ENCODE data around the gene VPS8. TPM values are rescaled to one million over a fixed set of nuclear protein-coding genes. Genes with fewer than 3 reads are reported as not detected.

VPS8 gene
- polyA plus RNA-seq, 2 of the 4 experiments (the other 2 are of a cell fraction), result 10.3 to 30.1 TPM

DNA sequence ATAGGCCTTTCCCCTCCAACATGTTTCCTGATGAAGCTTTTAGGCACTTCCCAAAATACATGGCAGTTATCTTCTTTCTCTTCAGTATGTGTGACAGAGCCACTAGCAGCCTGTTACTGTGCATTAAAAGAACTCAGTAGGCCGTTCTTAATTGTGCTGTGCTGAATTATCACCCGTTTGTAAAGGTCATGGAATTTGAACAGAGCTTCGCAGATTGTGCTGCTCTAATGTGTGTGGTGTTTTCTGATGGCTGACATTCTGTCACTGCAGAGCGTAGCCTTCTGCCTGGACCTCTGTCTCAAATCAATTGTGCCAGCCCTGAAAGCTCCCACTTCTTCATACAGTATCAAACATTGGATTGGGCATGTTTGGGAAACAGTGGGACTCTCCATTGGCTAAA is 229.6 kb downstream of the VPS8 start:
- no peaks in the 10 kb centered on the region for H3K9me3 ChIP-seq
- WGBS (ENCODE audit: missing lambda C conversion rate), result 92% methylated on average over 4 of the region's 4 CpGs
- no peak for TF ChIP-seq HDAC2 (IDR thresholded peaks at IDR 0.05)
- TF ChIP-seq POLR2A (IDR thresholded peaks at IDR 0.05; ENCODE audit: low read length), result no peak
- TF ChIP-seq HEYL (CRISPR knock-in tag; IDR thresholded peaks at IDR 0.05), result no peak
- no peak for TF ChIP-seq ZFP36 (IDR thresholded peaks at IDR 0.05; ENCODE audit: borderline replicate concordance, partially characterized antibody)
- TF ChIP-seq, protein P1, sequence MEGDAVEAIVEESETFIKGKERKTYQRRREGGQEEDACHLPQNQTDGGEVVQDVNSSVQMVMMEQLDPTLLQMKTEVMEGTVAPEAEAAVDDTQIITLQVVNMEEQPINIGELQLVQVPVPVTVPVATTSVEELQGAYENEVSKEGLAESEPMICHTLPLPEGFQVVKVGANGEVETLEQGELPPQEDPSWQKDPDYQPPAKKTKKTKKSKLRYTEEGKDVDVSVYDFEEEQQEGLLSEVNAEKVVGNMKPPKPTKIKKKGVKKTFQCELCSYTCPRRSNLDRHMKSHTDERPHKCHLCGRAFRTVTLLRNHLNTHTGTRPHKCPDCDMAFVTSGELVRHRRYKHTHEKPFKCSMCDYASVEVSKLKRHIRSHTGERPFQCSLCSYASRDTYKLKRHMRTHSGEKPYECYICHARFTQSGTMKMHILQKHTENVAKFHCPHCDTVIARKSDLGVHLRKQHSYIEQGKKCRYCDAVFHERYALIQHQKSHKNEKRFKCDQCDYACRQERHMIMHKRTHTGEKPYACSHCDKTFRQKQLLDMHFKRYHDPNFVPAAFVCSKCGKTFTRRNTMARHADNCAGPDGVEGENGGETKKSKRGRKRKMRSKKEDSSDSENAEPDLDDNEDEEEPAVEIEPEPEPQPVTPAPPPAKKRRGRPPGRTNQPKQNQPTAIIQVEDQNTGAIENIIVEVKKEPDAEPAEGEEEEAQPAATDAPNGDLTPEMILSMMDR (IDR thresholded peaks at IDR 0.05), result no peak
- TF ChIP-seq MAZ (IDR thresholded peaks at IDR 0.05; ENCODE audit: borderline replicate concordance, low read depth, low read length), result no peak
- TF ChIP-seq RFX5 (IDR thresholded peaks at IDR 0.05), result no peak
- TF ChIP-seq, protein P2, sequence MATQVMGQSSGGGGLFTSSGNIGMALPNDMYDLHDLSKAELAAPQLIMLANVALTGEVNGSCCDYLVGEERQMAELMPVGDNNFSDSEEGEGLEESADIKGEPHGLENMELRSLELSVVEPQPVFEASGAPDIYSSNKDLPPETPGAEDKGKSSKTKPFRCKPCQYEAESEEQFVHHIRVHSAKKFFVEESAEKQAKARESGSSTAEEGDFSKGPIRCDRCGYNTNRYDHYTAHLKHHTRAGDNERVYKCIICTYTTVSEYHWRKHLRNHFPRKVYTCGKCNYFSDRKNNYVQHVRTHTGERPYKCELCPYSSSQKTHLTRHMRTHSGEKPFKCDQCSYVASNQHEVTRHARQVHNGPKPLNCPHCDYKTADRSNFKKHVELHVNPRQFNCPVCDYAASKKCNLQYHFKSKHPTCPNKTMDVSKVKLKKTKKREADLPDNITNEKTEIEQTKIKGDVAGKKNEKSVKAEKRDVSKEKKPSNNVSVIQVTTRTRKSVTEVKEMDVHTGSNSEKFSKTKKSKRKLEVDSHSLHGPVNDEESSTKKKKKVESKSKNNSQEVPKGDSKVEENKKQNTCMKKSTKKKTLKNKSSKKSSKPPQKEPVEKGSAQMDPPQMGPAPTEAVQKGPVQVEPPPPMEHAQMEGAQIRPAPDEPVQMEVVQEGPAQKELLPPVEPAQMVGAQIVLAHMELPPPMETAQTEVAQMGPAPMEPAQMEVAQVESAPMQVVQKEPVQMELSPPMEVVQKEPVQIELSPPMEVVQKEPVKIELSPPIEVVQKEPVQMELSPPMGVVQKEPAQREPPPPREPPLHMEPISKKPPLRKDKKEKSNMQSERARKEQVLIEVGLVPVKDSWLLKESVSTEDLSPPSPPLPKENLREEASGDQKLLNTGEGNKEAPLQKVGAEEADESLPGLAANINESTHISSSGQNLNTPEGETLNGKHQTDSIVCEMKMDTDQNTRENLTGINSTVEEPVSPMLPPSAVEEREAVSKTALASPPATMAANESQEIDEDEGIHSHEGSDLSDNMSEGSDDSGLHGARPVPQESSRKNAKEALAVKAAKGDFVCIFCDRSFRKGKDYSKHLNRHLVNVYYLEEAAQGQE (IDR thresholded peaks at IDR 0.05), result no peak
- no peaks in the 10 kb centered on the region for H3K4me1 ChIP-seq
- ChIA-PET POLR2A (no interaction called here), CTCF (interaction anchor here (0.7 to 2.0 kb wide), 2 partner anchors 11 to 23 kb away, joined by 3 to 4 read pairs; no protein-coding TSS in a partner anchor)
- no peak overlapping the region for H3K4me3 ChIP-seq
- no peak overlapping the region for H3K27ac ChIP-seq
- FAIRE-seq (no peak), ATAC-seq (no peak), DNase-seq (ENCODE audit: low read depth in 1 of 2, low spot score in 1 of 2) (no peak)
- H3K4me2 ChIP-seq, result no peak overlapping the region

DNA sequence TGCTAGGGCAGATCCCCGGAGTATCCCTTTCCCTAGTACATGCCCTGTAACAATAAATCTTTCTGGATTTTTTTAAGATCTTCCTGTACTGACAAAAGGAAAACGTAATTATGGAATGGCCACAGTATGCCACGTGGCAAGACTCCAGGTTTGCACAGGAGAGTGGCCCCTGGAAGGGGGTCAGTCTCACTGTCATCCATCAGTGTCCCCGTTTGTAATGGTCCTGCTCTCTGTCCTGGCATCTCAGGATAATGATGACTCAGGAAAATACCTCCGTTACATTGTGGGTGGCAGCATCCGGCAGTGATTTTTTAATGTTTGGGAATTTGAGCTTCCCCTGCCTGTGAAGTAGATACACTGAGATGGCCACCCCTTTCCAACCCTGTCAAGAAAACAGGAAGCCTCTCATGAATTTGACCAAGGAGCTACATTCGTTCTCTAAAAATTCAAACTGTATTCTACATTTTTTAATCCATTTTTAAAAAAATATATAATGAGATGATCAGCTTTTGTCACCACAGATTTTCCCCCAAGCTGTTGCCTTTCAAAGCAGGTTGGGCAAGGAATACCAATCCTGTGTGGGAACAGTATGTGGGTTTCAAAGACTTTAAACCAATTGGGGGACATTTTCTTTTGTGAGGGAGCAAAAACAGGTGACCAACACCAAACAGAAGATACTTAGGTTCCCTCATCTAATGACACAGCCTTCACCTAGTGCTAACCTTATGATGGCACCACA is 230.5 kb downstream of the VPS8 start:
- H3K4me3 ChIP-seq, result no peak overlapping the region
- no peak for TF ChIP-seq ZFP36 (IDR thresholded peaks at IDR 0.05; ENCODE audit: borderline replicate concordance, partially characterized antibody)
- peak; percentile 66 for TF ChIP-seq MAFK (IDR thresholded peaks at IDR 0.05; ENCODE audit: partially characterized antibody)
- no peaks in the 10 kb centered on the region for H3K4me1 ChIP-seq
- H3K27ac ChIP-seq, result no peak overlapping the region
- no peak overlapping the region for H3K4me2 ChIP-seq
- no peaks in the 10 kb centered on the region for H3K9me3 ChIP-seq
- ChIA-PET CTCF (interaction anchor here (2.0 kb wide), 1 partner anchor 24 kb away, joined by 4 read pairs; no protein-coding TSS in a partner anchor), POLR2A (no interaction called here)
- ATAC-seq (no peak), DNase-seq (ENCODE audit: low read depth in 1 of 2, low spot score in 1 of 2) (no peak), FAIRE-seq (no peak)
- WGBS (ENCODE audit: missing lambda C conversion rate), result 82% methylated on average over 7 of the region's 7 CpGs

DNA sequence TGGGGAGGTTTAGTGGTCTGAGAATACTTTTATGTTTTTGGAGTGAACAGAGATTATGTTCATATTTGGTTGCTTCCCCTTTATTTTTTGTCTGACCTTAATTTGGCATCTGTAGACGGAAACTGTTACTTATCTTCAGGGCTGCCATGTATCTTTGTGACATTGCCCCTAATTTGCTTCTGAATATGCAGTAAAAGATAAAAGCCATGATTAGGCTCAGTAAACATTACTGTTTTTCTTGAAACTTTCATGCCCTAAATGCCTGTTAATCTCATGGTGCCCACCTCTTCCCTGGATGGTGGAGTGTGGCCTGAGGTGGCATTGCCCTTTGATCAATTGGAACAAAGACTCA is 234.2 kb downstream of the VPS8 start:
- ChIA-PET POLR2A (no interaction called here), CTCF (interaction anchor here (1.3 to 1.6 kb wide), 2 partner anchors 9 to 15 kb away, joined by 3 read pairs; no protein-coding TSS in a partner anchor)
- ATAC-seq (no peak), DNase-seq (ENCODE audit: low read depth in 1 of 2, low spot score in 1 of 2) (no peak), FAIRE-seq (no peak)
- WGBS (ENCODE audit: missing lambda C conversion rate), result 95% methylated on average over 1 of the region's 1 CpG
- Histone ChIP-seq H3K4me3 (no peak overlapping the region), H3K9me3 (no peaks in the 10 kb centered on the region), H3K4me2 (no peak overlapping the region), H3K27ac (no peak overlapping the region), H3K4me1 (no peaks in the 10 kb centered on the region)
- TF ChIP-seq ZC3H11A (IDR thresholded peaks at IDR 0.05) (no peak), NPAS2 (CRISPR knock-in tag; IDR thresholded peaks at IDR 0.05; ENCODE audit: borderline replicate concordance) (no peak), KDM1A (IDR thresholded peaks at IDR 0.05; ENCODE audit: low read depth) (no peak), CEBPB (IDR thresholded peaks at IDR 0.05) (no peak), EP300 (IDR thresholded peaks at IDR 0.05) (no peak), POLR2A (IDR thresholded peaks at IDR 0.05; ENCODE audit: low read length) (no peak), EHMT2 (IDR thresholded peaks at IDR 0.05; ENCODE audit: low read depth) (no peak), SMC3 (IDR thresholded peaks at IDR 0.05) (no peak), RFX5 (IDR thresholded peaks at IDR 0.05) (no peak)
- TF ChIP-seq, protein P3, sequence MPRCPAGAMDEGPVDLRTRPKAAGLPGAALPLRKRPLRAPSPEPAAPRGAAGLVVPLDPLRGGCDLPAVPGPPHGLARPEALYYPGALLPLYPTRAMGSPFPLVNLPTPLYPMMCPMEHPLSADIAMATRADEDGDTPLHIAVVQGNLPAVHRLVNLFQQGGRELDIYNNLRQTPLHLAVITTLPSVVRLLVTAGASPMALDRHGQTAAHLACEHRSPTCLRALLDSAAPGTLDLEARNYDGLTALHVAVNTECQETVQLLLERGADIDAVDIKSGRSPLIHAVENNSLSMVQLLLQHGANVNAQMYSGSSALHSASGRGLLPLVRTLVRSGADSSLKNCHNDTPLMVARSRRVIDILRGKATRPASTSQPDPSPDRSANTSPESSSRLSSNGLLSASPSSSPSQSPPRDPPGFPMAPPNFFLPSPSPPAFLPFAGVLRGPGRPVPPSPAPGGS (IDR thresholded peaks at IDR 0.05), result no peak
- TF ChIP-seq, protein P4, sequence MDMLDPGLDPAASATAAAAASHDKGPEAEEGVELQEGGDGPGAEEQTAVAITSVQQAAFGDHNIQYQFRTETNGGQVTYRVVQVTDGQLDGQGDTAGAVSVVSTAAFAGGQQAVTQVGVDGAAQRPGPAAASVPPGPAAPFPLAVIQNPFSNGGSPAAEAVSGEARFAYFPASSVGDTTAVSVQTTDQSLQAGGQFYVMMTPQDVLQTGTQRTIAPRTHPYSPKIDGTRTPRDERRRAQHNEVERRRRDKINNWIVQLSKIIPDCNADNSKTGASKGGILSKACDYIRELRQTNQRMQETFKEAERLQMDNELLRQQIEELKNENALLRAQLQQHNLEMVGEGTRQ (IDR thresholded peaks at IDR 0.05), result no peak
- TF ChIP-seq, protein P5, sequence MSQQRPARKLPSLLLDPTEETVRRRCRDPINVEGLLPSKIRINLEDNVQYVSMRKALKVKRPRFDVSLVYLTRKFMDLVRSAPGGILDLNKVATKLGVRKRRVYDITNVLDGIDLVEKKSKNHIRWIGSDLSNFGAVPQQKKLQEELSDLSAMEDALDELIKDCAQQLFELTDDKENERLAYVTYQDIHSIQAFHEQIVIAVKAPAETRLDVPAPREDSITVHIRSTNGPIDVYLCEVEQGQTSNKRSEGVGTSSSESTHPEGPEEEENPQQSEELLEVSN (IDR thresholded peaks at IDR 0.05; ENCODE audit: borderline replicate concordance, low read depth), result no peak
- TF ChIP-seq, protein P6, sequence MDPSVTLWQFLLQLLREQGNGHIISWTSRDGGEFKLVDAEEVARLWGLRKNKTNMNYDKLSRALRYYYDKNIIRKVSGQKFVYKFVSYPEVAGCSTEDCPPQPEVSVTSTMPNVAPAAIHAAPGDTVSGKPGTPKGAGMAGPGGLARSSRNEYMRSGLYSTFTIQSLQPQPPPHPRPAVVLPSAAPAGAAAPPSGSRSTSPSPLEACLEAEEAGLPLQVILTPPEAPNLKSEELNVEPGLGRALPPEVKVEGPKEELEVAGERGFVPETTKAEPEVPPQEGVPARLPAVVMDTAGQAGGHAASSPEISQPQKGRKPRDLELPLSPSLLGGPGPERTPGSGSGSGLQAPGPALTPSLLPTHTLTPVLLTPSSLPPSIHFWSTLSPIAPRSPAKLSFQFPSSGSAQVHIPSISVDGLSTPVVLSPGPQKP (IDR thresholded peaks at IDR 0.05; ENCODE audit: low read depth, low read length), result no peak
- TF ChIP-seq, protein P7, sequence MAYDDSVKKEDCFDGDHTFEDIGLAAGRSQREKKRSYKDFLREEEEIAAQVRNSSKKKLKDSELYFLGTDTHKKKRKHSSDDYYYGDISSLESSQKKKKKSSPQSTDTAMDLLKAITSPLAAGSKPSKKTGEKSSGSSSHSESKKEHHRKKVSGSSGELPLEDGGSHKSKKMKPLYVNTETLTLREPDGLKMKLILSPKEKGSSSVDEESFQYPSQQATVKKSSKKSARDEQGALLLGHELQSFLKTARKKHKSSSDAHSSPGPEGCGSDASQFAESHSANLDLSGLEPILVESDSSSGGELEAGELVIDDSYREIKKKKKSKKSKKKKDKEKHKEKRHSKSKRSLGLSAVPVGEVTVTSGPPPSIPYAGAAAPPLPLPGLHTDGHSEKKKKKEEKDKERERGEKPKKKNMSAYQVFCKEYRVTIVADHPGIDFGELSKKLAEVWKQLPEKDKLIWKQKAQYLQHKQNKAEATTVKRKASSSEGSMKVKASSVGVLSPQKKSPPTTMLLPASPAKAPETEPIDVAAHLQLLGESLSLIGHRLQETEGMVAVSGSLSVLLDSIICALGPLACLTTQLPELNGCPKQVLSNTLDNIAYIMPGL (CRISPR knock-in tag; IDR thresholded peaks at IDR 0.05; ENCODE audit: borderline replicate concordance), result no peak

All from A549 (cell line).